MCF 10A (cell line): Measurements from ENCODE around the gene STK32B. TPM values are rescaled to one million over a fixed set of nuclear protein-coding genes. Genes with fewer than 3 reads are reported as not detected.

Source experiments
- BruUV-seq: library from RNA; stranded (reverse); fragments of 400-500 nt; replicated peaks from 2 replicates; lab custom pipeline; 2021; lab: Mats Ljungman, UMichigan
- CTCF ChIA-PET: fragments of 300-600 bp; sonication (Branson Sonifier 250); formaldehyde crosslinking; extraction: SDS; loops from one replicate; lab custom pipeline; 2021; ENCODE audit warnings: antibody characterized with exemption, inconsistent platforms; lab: Yijun Ruan, JAX
- POLR2A ChIA-PET: fragments of 300-600, 350-650 bp; sonication (Branson Sonifier 250); formaldehyde crosslinking; extraction: SDS; loops from one replicate; lab custom pipeline; 2020; ENCODE audit warnings: antibody characterized with exemption, inconsistent platforms; lab: Yijun Ruan, JAX
- DNase-seq: peaks from one replicate; pipeline ENCODE4 v3.0.0-alpha.2; 2018; ENCODE audit not compliant: unreplicated experiment
- H3K27ac Mint-ChIP-seq: one replicate; pipeline ENCODE4 v1.8.0; 2022; ENCODE audit warnings: mild to moderate bottlenecking, low read depth, mixed read lengths; ENCODE audit not compliant: unreplicated experiment
- H3K27me3 Mint-ChIP-seq: one replicate; pipeline ENCODE4 v1.8.0; 2022; ENCODE audit warnings: mixed read lengths; ENCODE audit not compliant: insufficient read depth, unreplicated experiment
- H3K36me3 Mint-ChIP-seq: one replicate; pipeline ENCODE4 v1.8.0; 2022; ENCODE audit warnings: mild to moderate bottlenecking, moderate library complexity, mixed read lengths; ENCODE audit not compliant: insufficient read depth, unreplicated experiment
- H3K4me1 Mint-ChIP-seq: one replicate; pipeline ENCODE4 v1.8.0; 2022; ENCODE audit warnings: mixed read lengths; ENCODE audit not compliant: insufficient read depth, unreplicated experiment
- H3K4me3 Mint-ChIP-seq: one replicate; pipeline ENCODE4 v1.8.0; 2022; ENCODE audit warnings: mild to moderate bottlenecking, moderate library complexity, mixed read lengths; ENCODE audit not compliant: unreplicated experiment
- H3K9me3 Mint-ChIP-seq: one replicate; pipeline ENCODE4 v1.8.0; 2022; ENCODE audit warnings: mixed read lengths; ENCODE audit not compliant: unreplicated experiment
- intact Hi-C: fragments of 100-400 bp; cut with micrococcal nuclease; formaldehyde crosslinking; loops from 2 replicates; pipeline ENCODE4 v1.14.1; 2022
- total RNA-seq: library from RNA; stranded (reverse); gene quantifications from 2 replicates; pipeline ENCODE4 v1.2.3, GENCODE V29; 2022
- TF ChIP-seq, protein P1 (sequence below): fragments of 200-600 bp; IDR thresholded peaks from one replicate; pipeline ENCODE4 v1.8.0; 2022; ENCODE audit warnings: antibody characterized with exemption, mild to moderate bottlenecking; ENCODE audit not compliant: unreplicated experiment

STK32B gene
- total RNA-seq, 1 experiment from 2014 or later, result not detected

DNA sequence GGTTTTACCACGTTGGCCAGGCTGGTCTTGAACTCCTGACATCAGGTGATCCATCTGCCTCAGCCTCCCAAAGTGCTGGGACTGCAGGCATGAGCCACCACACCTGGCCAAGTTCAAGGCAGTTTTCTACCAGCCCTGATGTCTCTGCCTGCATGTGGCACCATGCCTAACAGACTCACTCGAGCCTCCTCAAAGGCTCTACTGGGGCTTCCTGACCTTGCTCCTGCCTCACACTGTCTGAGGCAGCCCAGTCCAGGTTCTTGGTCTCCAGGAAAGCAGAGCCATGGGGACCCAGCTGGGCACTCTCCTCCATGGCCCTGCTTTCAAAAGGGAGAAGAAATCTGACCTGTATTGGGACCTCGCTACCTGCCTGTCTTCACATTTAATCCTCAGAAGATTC is 370.1 kb downstream of the STK32B start:
- BruUV-seq, result no TSS peak
- Mint-ChIP-seq H3K27me3 (no peaks in the 10 kb centered on the region), H3K9me3 (peaks cover 39% of the 10 kb centered on the region), H3K36me3 (no peaks in the 10 kb centered on the region), H3K27ac (no peak overlapping the region), H3K4me3 (no peak overlapping the region), H3K4me1 (no peaks in the 10 kb centered on the region)
- TF ChIP-seq, protein P1, sequence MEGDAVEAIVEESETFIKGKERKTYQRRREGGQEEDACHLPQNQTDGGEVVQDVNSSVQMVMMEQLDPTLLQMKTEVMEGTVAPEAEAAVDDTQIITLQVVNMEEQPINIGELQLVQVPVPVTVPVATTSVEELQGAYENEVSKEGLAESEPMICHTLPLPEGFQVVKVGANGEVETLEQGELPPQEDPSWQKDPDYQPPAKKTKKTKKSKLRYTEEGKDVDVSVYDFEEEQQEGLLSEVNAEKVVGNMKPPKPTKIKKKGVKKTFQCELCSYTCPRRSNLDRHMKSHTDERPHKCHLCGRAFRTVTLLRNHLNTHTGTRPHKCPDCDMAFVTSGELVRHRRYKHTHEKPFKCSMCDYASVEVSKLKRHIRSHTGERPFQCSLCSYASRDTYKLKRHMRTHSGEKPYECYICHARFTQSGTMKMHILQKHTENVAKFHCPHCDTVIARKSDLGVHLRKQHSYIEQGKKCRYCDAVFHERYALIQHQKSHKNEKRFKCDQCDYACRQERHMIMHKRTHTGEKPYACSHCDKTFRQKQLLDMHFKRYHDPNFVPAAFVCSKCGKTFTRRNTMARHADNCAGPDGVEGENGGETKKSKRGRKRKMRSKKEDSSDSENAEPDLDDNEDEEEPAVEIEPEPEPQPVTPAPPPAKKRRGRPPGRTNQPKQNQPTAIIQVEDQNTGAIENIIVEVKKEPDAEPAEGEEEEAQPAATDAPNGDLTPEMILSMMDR, result no peak
- CTCF ChIA-PET, result interaction anchor here (0.8 to 1.3 kb wide), 3 partner anchors 31 to 528 kb away, joined by 3 to 6 read pairs (median 4); no protein-coding TSS in a partner anchor
- intact Hi-C loops, result no loop called here
- no peak for DNase-seq
- POLR2A ChIA-PET, result no interaction called here

DNA sequence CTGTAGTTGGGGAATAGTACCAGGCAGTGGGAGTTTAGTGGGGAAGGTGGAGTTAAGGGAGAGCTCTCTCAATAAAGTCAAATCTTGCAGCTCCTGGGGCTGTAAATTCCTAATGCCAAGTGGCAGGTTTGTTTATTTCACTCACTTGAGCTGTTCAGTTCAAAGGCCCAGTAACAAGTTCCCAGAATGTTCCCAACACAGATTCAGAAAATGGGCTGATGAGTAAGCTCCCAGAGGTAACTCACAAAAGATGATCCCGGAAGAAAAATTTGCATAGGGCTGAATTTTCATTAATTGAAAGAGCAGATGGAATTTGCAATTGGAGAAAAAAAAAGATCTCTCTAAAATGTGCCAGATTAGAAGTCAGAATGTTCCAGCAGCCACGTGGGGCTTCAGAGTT is 370.9 kb downstream of the STK32B start:
- TF ChIP-seq, protein P1, result no peak
- ChIA-PET POLR2A (no interaction called here), CTCF (interaction anchor here (0.8 to 1.3 kb wide), 3 partner anchors 31 to 527 kb away, joined by 3 to 6 read pairs (median 4); no protein-coding TSS in a partner anchor)
- Mint-ChIP-seq H3K4me1 (no peaks in the 10 kb centered on the region), H3K36me3 (no peaks in the 10 kb centered on the region), H3K4me3 (no peak overlapping the region), H3K27me3 (no peaks in the 10 kb centered on the region), H3K9me3 (peaks cover 34% of the 10 kb centered on the region), H3K27ac (no peak overlapping the region)
- intact Hi-C loops, result no loop called here
- no peak for DNase-seq
- BruUV-seq, result no TSS peak

DNA sequence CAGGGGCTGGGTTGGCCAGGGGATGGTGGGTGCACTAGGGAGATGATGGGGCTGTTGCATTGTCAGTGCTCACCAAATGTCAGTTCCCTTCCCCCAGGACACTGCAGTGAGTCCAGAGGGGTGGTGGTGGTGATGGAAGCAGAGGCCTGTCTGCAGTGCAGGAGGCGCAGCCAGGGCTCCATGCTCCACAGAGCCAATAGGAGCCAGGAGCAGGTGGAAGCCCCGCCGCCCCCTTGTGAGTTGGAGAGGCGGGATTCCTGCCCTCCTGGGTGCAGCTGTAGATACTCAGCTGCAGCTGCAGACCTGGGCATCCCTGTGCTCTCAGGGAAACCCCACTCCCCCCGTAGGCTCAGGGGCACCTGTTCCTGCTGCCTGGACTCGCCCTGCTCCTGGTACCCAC is 372.4 kb downstream of the STK32B start:
- no TSS peak for BruUV-seq
- TF ChIP-seq, protein P1, result no peak
- Mint-ChIP-seq H3K4me3 (no peak overlapping the region), H3K27ac (no peak overlapping the region), H3K36me3 (no peaks in the 10 kb centered on the region), H3K9me3 (peaks cover 24% of the 10 kb centered on the region), H3K27me3 (no peaks in the 10 kb centered on the region), H3K4me1 (no peaks in the 10 kb centered on the region)
- intact Hi-C loops, result no loop called here
- DNase-seq, result no peak
- ChIA-PET POLR2A (no interaction called here), CTCF (interaction anchor here (0.5 kb wide), 1 partner anchor 1588 kb away, joined by 3 read pairs; no protein-coding TSS in a partner anchor)

DNA sequence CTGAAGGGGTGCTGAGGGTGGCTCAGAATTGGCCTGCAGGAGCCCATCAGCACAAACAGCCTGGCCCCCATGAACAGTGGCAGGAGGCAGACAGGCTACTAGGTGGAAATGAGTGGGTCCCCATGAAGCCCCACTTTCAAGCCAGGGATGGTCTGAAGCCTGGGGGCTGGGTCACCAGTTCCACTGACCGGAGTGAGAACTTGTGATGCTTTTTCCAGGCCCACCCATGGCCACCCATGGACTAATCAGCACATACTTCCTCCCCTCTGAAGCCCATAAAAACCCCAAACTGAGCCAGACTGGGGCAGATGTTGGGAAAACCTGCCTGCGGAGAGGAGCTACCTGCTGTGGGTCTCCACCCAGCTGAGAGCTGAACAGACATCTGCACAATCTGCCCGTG is 372.9 kb downstream of the STK32B start:
- BruUV-seq, result no TSS peak
- CTCF ChIA-PET, result interaction anchor here (0.9 kb wide), 1 partner anchor 24 kb away, joined by 3 read pairs; no protein-coding TSS in a partner anchor
- H3K27ac Mint-ChIP-seq, result no peak overlapping the region

More for the DNA sequence above, 372.9 kb downstream of the STK32B start:
- Mint-ChIP-seq H3K4me3 (no peak overlapping the region), H3K36me3 (no peaks in the 10 kb centered on the region), H3K27me3 (no peaks in the 10 kb centered on the region), H3K4me1 (no peaks in the 10 kb centered on the region), H3K9me3 (peaks cover 25% of the 10 kb centered on the region)
- POLR2A ChIA-PET, result no interaction called here
- TF ChIP-seq, protein P1, result no peak
- DNase-seq, result no peak
- intact Hi-C loops, result no loop called here
